Osteocyte (in vitro differentiated cells): ENCODE data around the gene C1orf122. TPM values are rescaled to one million over a fixed set of nuclear protein-coding genes. Genes with fewer than 3 reads are reported as not detected.

Experiments
- DNase-seq: peaks from one replicate; pipeline ENCODE4 v3.0.0; 2021; ENCODE audit warnings: mixed read lengths; ENCODE audit not compliant: unreplicated experiment; ENCODE audit errors: extremely low spot score
- H3K27ac Mint-ChIP-seq: one replicate; pipeline ENCODE4 v1.8.0; 2021; ENCODE audit warnings: mild to moderate bottlenecking, mixed read lengths; ENCODE audit not compliant: unreplicated experiment
- H3K27me3 Mint-ChIP-seq: one replicate; pipeline ENCODE4 v1.8.0; 2021; ENCODE audit warnings: mixed read lengths; ENCODE audit not compliant: unreplicated experiment
- H3K36me3 Mint-ChIP-seq: one replicate; pipeline ENCODE4 v1.8.0; 2021; ENCODE audit warnings: mixed read lengths; ENCODE audit not compliant: unreplicated experiment
- H3K4me1 Mint-ChIP-seq: one replicate; pipeline ENCODE4 v1.8.0; 2021; ENCODE audit warnings: mixed read lengths; ENCODE audit not compliant: unreplicated experiment
- H3K4me3 Mint-ChIP-seq: one replicate; pipeline ENCODE4 v1.8.0; 2021; ENCODE audit warnings: mild to moderate bottlenecking, moderate library complexity, mixed read lengths; ENCODE audit not compliant: unreplicated experiment
- H3K9me3 Mint-ChIP-seq: one replicate; pipeline ENCODE4 v1.8.0; 2021; ENCODE audit warnings: mixed read lengths; ENCODE audit not compliant: unreplicated experiment
- total RNA-seq: library from RNA; stranded (reverse); gene quantifications from 2 replicates; pipeline ENCODE4 v1.2.1, GENCODE V29; 2021
- TF ChIP-seq, protein P1 (sequence below): fragments of 200-600 bp; sonication (generic); IDR thresholded peaks from 2 replicates; pipeline ENCODE4 v1.5.0; 2021; ENCODE audit warnings: antibody characterized with exemption, mild to moderate bottlenecking, moderate library complexity

Gene C1orf122
- total RNA-seq, 1 donor from 2014 or later = 55.0 TPM

DNA sequence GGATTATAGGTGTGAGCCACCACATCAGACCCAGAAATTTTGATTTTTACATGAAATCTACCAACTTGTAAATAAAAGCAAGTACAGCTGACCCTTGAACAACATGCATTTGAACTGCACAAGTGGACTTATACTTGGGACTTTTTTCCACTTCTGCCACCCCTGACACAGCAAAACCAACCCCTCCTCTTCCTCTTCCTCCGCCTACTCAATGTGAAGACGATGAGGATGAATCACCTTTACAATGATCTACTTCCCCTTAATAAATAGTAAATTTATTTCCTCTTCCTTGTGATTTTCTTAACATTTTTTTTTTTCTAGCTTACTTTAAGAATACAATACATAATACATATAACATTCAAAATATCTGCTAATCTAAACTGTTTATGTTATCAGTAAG, 17.9 kb downstream of the C1orf122 start:
- TF ChIP-seq, protein P1, sequence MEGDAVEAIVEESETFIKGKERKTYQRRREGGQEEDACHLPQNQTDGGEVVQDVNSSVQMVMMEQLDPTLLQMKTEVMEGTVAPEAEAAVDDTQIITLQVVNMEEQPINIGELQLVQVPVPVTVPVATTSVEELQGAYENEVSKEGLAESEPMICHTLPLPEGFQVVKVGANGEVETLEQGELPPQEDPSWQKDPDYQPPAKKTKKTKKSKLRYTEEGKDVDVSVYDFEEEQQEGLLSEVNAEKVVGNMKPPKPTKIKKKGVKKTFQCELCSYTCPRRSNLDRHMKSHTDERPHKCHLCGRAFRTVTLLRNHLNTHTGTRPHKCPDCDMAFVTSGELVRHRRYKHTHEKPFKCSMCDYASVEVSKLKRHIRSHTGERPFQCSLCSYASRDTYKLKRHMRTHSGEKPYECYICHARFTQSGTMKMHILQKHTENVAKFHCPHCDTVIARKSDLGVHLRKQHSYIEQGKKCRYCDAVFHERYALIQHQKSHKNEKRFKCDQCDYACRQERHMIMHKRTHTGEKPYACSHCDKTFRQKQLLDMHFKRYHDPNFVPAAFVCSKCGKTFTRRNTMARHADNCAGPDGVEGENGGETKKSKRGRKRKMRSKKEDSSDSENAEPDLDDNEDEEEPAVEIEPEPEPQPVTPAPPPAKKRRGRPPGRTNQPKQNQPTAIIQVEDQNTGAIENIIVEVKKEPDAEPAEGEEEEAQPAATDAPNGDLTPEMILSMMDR = no peak
- peaks cover 37% of the 10 kb centered on the region for H3K36me3 Mint-ChIP-seq
- H3K4me1 Mint-ChIP-seq = no peaks in the 10 kb centered on the region
- H3K9me3 Mint-ChIP-seq = no peaks in the 10 kb centered on the region
- H3K4me3 Mint-ChIP-seq = no peak overlapping the region
- H3K27ac Mint-ChIP-seq = no peak overlapping the region
- H3K27me3 Mint-ChIP-seq = no peaks in the 10 kb centered on the region
- no peak for DNase-seq

DNA sequence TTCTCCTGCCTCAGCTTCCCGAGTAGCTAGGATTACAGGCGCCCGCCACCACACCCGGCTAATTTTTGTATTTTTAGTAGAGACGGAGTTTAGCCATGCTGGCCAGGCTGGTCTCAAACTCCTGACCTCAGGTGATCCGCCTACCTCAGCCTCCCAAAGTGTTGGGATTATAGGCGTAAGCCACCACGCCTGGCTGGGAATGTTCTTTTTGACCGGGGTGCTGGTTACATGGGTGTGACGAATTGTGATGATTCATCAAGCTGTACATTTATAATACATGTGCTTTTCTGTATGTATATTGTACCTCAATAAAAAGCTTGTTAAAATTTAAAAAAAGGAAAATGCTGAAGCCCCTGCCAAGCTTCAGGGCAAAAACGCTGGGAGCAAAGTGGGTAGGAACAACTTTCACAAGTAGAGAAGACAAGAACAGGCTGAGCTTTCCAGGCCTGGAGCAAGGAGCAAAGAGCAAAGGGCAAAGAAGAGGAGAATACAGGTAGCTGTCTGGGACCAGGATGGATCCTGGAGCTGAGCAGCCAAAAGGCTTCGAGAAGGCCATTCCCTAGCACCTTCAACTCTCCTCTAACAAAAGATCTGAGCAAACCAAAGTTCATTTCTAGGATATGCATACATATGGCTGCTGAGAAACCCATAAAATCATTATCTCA, 21.0 kb downstream of the C1orf122 start:
- Mint-ChIP-seq H3K4me1 (no peaks in the 10 kb centered on the region), H3K27me3 (no peaks in the 10 kb centered on the region), H3K9me3 (no peaks in the 10 kb centered on the region), H3K36me3 (peaks cover 40% of the 10 kb centered on the region), H3K4me3 (no peak overlapping the region), H3K27ac (no peak overlapping the region)
- TF ChIP-seq, protein P1 = no peak
- DNase-seq = no peak

DNA sequence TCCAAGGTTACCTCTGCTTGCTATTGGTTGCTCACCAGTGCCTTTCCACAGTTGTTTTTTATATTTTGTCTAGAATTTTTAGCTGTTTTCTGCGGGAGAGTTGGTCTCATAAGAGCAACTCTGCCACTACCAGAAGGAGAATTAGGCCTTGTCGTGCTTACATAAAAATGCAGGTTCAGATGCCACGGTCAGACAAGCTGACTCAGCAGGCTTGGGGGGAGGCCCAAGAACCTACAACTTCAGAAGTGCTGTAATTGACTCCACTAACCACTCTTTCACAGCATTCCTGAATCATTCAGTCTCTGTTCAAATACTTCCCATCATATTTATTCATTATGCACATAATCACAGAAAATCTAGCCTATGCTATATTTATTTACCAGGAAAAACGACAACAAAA, 23.5 kb downstream of the C1orf122 start:
- Mint-ChIP-seq H3K27ac (no peak overlapping the region), H3K9me3 (no peaks in the 10 kb centered on the region), H3K4me1 (no peaks in the 10 kb centered on the region), H3K27me3 (no peaks in the 10 kb centered on the region), H3K36me3 (peaks cover 57% of the 10 kb centered on the region), H3K4me3 (no peak overlapping the region)
- TF ChIP-seq, protein P1 = no peak
- DNase-seq = no peak

DNA sequence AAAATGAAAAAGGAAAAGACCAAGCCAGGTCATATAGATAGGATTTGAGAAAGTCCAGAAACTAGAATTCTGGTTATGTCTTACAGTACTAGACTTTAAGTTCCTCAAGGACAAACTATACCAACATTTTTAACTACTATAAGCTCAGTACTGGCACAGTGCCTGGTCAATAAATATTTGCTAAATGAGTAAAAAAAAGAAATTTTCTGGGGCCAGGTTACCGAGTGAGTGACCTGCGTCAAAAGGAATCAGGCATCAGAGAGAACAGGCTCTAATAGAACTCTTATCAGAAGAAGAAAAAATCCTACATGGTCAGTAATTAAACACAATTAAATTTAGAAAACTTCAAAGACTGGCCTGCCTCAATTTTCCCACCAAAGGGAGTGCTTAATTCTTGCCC, 24.2 kb downstream of the C1orf122 start:
- H3K27me3 Mint-ChIP-seq = no peaks in the 10 kb centered on the region
- peaks cover 58% of the 10 kb centered on the region for H3K36me3 Mint-ChIP-seq
- no peak for DNase-seq
- H3K4me3 Mint-ChIP-seq = no peak overlapping the region
- no peak overlapping the region for H3K27ac Mint-ChIP-seq
- TF ChIP-seq, protein P1 = no peak
- no peaks in the 10 kb centered on the region for H3K9me3 Mint-ChIP-seq
- H3K4me1 Mint-ChIP-seq = no peaks in the 10 kb centered on the region

- H3K36me3 Mint-ChIP-seq = peaks cover 54% of the 10 kb centered on the region
- no peak overlapping the region for H3K4me3 Mint-ChIP-seq
- H3K9me3 Mint-ChIP-seq = no peaks in the 10 kb centered on the region
- no peak overlapping the region for H3K27ac Mint-ChIP-seq
- TF ChIP-seq, protein P1 = no peak
- no peaks in the 10 kb centered on the region for H3K4me1 Mint-ChIP-seq
- no peak for DNase-seq
- H3K27me3 Mint-ChIP-seq = no peaks in the 10 kb centered on the region
These were observed 29.2 kb downstream of the C1orf122 start for GRCh38 chr1:37836788-37837187.
